ENCODE measurements around the gene PBRM1. TPM values are rescaled to one million over a fixed set of nuclear protein-coding genes. Genes with fewer than 3 reads are reported as not detected.

Gene PBRM1
- total RNA-seq, 2 experiments from 2014 or later: 83.2 to 91.8 TPM

- ChIA-PET CTCF (interaction anchor here (0.8 to 1.4 kb wide), 4 partner anchors 9 to 285 kb away, joined by 3 read pairs; partner anchors contain the start of genes GLT8D1 and SPCS1), POLR2A (no interaction called here)
- ATAC-seq: peak; percentile 4
- Mint-ChIP-seq H3K9me3 (ENCODE audit: insufficient read depth) (no peaks in the 10 kb centered on the region), H3K27me3 (ENCODE audit: low read depth) (no peaks in the 10 kb centered on the region), H3K27ac (peak overlapping the region; percentile 27), H3K4me1 (ENCODE audit: low read depth) (peaks cover 14% of the 10 kb centered on the region), H3K36me3 (ENCODE audit: low read depth) (peaks cover 59% of the 10 kb centered on the region), H3K4me3 (no peak overlapping the region)
- no peak for DNase-seq
These were observed 11.3 kb upstream of the PBRM1 start for GRCh38 chr3:52696830-52697631.

GRCh38 chr3:52695798-52696671 is 10.3 kb upstream of the PBRM1 start:
- POLR2A ChIA-PET: no interaction called here
- Mint-ChIP-seq H3K4me1 (ENCODE audit: low read depth) (peaks cover 17% of the 10 kb centered on the region), H3K4me3 (no peak overlapping the region), H3K36me3 (ENCODE audit: low read depth) (peaks cover 63% of the 10 kb centered on the region), H3K9me3 (ENCODE audit: insufficient read depth) (no peaks in the 10 kb centered on the region), H3K27me3 (ENCODE audit: low read depth) (no peaks in the 10 kb centered on the region), H3K27ac (no peak overlapping the region)
- no peak for ATAC-seq
- CTCF ChIA-PET: interaction anchor here (0.8 to 1.0 kb wide), 3 partner anchors 9 to 284 kb away, joined by 3 read pairs; partner anchors contain the start of gene PBRM1
- DNase-seq: no peak

DNA sequence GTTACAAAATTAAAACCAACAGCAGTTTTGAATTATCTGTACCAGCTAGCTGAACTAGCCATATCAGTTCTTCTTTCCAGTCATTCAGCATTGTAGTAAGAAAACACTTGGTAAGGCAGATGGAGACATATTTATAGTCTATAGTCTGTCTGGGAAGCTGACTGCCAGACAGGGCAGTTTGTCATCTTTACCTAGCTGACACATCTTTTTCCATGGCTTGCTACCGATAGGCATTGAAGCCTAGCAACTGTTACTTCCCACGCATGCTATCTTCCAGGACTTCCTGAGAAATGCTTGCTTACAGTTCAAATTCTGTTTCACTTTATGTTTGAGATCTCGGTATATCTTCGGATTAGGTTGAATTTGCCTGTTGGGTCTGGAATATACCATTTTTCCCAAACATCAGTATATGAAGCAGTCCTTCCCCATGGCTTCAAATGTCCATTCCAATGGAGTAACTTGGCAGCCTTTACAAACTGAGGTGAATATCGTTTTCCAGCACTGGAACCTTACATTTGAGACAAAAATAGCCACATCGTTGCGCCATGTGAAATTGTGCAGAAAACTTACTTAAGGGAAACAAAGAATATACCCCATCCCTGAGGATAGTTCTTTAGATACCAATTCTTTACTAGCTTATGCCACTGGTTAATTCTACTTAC is 8.9 kb upstream of the PBRM1 start:
- Mint-ChIP-seq H3K4me3 (no peak overlapping the region), H3K4me1 (ENCODE audit: low read depth) (peaks cover 24% of the 10 kb centered on the region), H3K27ac (no peak overlapping the region), H3K36me3 (ENCODE audit: low read depth) (peaks cover 70% of the 10 kb centered on the region), H3K27me3 (ENCODE audit: low read depth) (no peaks in the 10 kb centered on the region), H3K9me3 (ENCODE audit: insufficient read depth) (no peaks in the 10 kb centered on the region)
- no peak for ATAC-seq
- ChIA-PET CTCF (interaction anchor here (0.6 kb wide), 1 partner anchor 13 kb away, joined by 3 read pairs; no protein-coding TSS in a partner anchor), POLR2A (no interaction called here)
- DNase-seq: no peak

DNA sequence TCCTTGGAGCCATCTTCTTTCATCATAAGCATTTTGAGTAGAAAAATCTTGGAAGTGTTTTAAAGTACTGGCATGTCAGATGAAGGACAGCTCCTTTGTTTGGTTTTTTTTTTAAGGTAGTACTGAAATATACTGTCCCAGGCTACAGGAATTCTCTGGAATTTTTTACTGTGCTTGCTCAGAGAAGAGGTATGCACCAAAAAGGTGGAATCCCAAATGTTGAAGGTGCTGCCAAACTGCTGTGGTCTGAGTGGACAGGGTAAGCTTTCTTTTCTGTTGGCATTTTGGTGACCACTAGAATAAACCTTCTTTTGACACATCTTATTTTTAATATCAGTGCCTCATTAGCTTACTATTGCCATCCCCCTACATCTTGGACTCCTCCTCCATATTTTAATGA is 7.4 kb upstream of the PBRM1 start:
- DNase-seq: no peak
- Mint-ChIP-seq H3K4me1 (ENCODE audit: low read depth) (peaks cover 39% of the 10 kb centered on the region), H3K36me3 (ENCODE audit: low read depth) (peaks cover 81% of the 10 kb centered on the region), H3K27ac (peak overlapping the region; percentile 53), H3K27me3 (ENCODE audit: low read depth) (no peaks in the 10 kb centered on the region), H3K4me3 (no peak overlapping the region), H3K9me3 (ENCODE audit: insufficient read depth) (no peaks in the 10 kb centered on the region)
- ChIA-PET CTCF (interaction anchor here (0.7 to 0.9 kb wide), 2 partner anchors 61 to 191 kb away, joined by 3 read pairs; no protein-coding TSS in a partner anchor), POLR2A (interaction anchor here (0.5 to 1.8 kb wide), 2 partner anchors 13 to 350 kb away, joined by 5 to 10 read pairs; partner anchors contain the start of genes GLT8D1 and SPCS1)
- no peak for ATAC-seq

DNA sequence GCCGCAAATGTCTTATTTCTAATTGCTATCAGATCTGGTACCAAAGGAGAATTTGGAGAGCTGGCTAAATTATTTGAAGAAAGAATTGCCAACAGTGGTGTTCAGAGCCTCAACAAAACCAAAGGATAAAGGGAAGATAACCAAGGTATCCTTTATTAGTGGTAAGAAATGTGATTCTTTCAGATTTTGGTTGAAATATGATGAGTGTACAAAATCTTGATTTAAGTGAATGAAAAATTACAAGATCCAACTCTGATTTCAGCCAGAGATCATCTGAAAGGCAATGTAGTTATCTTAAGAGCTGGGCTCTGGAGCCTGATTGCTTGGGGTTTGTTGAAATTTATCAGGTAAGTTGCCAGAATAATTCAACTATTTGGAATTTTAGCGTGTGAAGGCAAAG is 4.8 kb upstream of the PBRM1 start:
- Mint-ChIP-seq H3K27me3 (ENCODE audit: low read depth) (no peaks in the 10 kb centered on the region), H3K9me3 (ENCODE audit: insufficient read depth) (no peaks in the 10 kb centered on the region), H3K4me3 (no peak overlapping the region), H3K4me1 (ENCODE audit: low read depth) (peaks cover 51% of the 10 kb centered on the region), H3K27ac (peak overlapping the region; percentile 1), H3K36me3 (ENCODE audit: low read depth) (peaks cover 88% of the 10 kb centered on the region)
- ATAC-seq: no peak
- no peak for DNase-seq
- CTCF ChIA-PET: no interaction called here
- POLR2A ChIA-PET: interaction anchor here (0.6 kb wide), 1 partner anchor 61 kb away, joined by 3 read pairs; no protein-coding TSS in a partner anchor

DNA sequence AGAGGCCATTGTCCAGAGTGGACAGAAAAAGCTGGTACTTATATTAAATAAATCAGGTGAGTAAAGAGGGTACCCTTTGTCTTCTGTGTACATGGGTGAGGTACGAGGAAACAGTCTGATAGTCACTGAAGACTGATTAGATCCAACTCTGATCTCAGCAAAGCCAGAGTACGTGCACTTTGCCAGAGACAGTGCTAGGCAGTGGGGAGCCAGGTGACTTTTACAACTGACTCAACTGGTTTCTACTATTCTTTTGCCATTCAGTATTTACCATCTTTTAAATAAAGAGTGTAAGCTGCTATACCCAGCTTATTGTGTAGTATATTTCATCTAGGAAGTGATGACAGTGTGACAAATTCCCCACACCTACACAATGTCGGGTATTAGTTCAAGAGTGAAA is 3.4 kb upstream of the PBRM1 start:
- ChIA-PET CTCF (no interaction called here), POLR2A (no interaction called here)
- H3K4me3 Mint-ChIP-seq: no peak overlapping the region
- peaks cover 74% of the 10 kb centered on the region for H3K36me3 Mint-ChIP-seq (ENCODE audit: low read depth)
- no peak overlapping the region for H3K27ac Mint-ChIP-seq
- ATAC-seq (no peak), DNase-seq (no peak)
- no peaks in the 10 kb centered on the region for H3K27me3 Mint-ChIP-seq (ENCODE audit: low read depth)
- H3K9me3 Mint-ChIP-seq (ENCODE audit: insufficient read depth): no peaks in the 10 kb centered on the region
- H3K4me1 Mint-ChIP-seq (ENCODE audit: low read depth): peaks cover 56% of the 10 kb centered on the region

DNA sequence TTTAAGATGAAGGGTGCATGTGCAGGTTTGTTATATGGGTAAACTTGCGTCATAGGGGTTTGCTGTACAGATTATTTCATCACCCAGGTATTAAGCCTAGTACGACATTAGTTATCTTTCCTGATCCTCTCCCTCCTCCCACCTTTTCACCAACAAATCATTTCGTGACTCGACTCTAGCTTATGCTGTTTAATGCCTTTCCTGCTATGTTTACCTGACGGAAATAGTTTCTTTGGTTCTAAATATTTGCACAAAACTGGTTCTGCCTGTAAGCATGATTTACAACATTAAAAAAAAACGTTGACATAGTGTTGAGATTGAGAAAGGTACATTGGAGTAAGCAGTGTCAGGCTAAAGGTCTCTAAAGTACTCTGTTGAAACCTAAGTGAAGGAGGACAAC is 2.6 kb upstream of the PBRM1 start:
- ATAC-seq (no peak), DNase-seq (no peak)
- ChIA-PET POLR2A (interaction anchor here (0.6 to 0.8 kb wide), 2 partner anchors 19 to 134 kb away, joined by 3 to 5 read pairs; no protein-coding TSS in a partner anchor), CTCF (no interaction called here)
- H3K36me3 Mint-ChIP-seq (ENCODE audit: low read depth): peaks cover 65% of the 10 kb centered on the region
- H3K4me3 Mint-ChIP-seq: peak overlapping the region; percentile 13
- no peak overlapping the region for H3K27ac Mint-ChIP-seq
- H3K27me3 Mint-ChIP-seq (ENCODE audit: low read depth): no peaks in the 10 kb centered on the region
- no peaks in the 10 kb centered on the region for H3K9me3 Mint-ChIP-seq (ENCODE audit: insufficient read depth)
- H3K4me1 Mint-ChIP-seq (ENCODE audit: low read depth): peaks cover 58% of the 10 kb centered on the region

DNA sequence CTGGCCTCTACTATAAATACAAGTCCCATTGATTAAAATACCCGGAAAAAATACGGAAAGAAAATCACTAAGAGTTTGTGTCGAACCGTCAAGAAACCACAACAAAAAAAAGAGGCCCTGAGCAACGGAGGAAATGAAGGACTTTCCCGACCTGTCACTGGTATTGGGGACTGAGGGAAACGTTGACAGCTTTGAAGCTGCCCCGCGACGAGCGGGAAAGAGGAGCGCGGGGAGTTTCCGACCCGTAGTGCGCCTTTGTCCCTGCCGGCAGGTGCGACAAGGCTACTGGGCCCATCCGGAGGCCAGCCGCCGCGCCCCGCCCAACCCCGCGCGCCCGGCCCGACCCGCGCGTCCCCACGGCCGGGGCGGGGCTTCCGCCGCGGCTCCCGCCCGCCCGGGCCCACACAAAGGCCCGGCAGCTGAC is 416 bp downstream of the PBRM1 start:
- H3K36me3 Mint-ChIP-seq (ENCODE audit: low read depth): peaks cover 59% of the 10 kb centered on the region
- no peaks in the 10 kb centered on the region for H3K9me3 Mint-ChIP-seq (ENCODE audit: insufficient read depth)
- POLR2A ChIA-PET: interaction anchor here (0.7 to 3.6 kb wide), 6 partner anchors 15 to 148 kb away, joined by 3 to 25 read pairs (median 4); partner anchors contain the start of genes GLT8D1 and SPCS1
- peak overlapping the region; percentile 91 for H3K4me3 Mint-ChIP-seq
- CTCF ChIA-PET: interaction anchor here (1.0 to 1.1 kb wide), 2 partner anchors 11 to 17 kb away, joined by 3 read pairs; no protein-coding TSS in a partner anchor
- peaks cover 62% of the 10 kb centered on the region for H3K4me1 Mint-ChIP-seq (ENCODE audit: low read depth)
- ATAC-seq (peak; percentile 83), DNase-seq (peak; percentile 82)
- H3K27me3 Mint-ChIP-seq (ENCODE audit: low read depth): no peaks in the 10 kb centered on the region
- peak overlapping the region; percentile 92 for H3K27ac Mint-ChIP-seq

DNA sequence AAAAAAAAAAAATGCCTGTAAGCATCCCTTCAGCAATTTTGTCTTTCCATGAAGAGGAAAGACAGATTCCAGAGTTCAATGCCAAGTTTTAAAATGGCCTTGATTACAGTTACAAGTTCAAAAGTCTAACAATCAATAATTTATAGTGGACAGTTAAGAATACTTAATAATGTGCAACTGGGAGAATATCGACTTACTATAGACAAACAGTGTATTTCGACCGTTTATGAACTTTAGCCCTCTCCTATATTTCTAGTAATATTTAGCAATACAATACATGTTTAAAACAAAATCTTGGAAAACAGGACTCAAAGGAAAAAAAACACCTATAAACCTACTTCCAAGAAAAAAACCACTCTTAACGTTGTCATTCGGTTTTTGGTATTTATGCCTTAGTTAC is 1.5 kb downstream of the PBRM1 start:
- POLR2A ChIA-PET: interaction anchor here (1.0 to 3.6 kb wide), 3 partner anchors 22 to 36 kb away, joined by 3 to 25 read pairs (median 5); partner anchors contain the start of genes GLT8D1 and SPCS1
- Mint-ChIP-seq H3K9me3 (ENCODE audit: insufficient read depth) (no peaks in the 10 kb centered on the region), H3K36me3 (ENCODE audit: low read depth) (peaks cover 59% of the 10 kb centered on the region), H3K4me1 (ENCODE audit: low read depth) (peaks cover 56% of the 10 kb centered on the region), H3K27me3 (ENCODE audit: low read depth) (no peaks in the 10 kb centered on the region), H3K4me3 (peak overlapping the region; percentile 91), H3K27ac (no peak overlapping the region)
- DNase-seq (no peak), ATAC-seq (no peak)
- CTCF ChIA-PET: interaction anchor here (1.1 kb wide), 1 partner anchor 18 kb away, joined by 3 read pairs; no protein-coding TSS in a partner anchor

GRCh38 chr3:52683611-52684010 is 2.1 kb downstream of the PBRM1 start:
- CTCF ChIA-PET: no interaction called here
- H3K4me3 Mint-ChIP-seq: peak overlapping the region; percentile 25
- DNase-seq: no peak

GRCh38 chr3:52682016-52682415 is 3.7 kb downstream of the PBRM1 start:
- peaks cover 55% of the 10 kb centered on the region for H3K36me3 Mint-ChIP-seq (ENCODE audit: low read depth)
- peak overlapping the region; percentile 5 for H3K27ac Mint-ChIP-seq
- H3K9me3 Mint-ChIP-seq (ENCODE audit: insufficient read depth): no peaks in the 10 kb centered on the region
- POLR2A ChIA-PET: no interaction called here
- H3K27me3 Mint-ChIP-seq (ENCODE audit: low read depth): no peaks in the 10 kb centered on the region
- DNase-seq (no peak), ATAC-seq (no peak)
- H3K4me3 Mint-ChIP-seq: no peak overlapping the region
- CTCF ChIA-PET: no interaction called here
- H3K4me1 Mint-ChIP-seq (ENCODE audit: low read depth): peaks cover 35% of the 10 kb centered on the region

More at GRCh38 chr3:52683611-52684010, 2.1 kb downstream of the PBRM1 start:
- H3K4me1 Mint-ChIP-seq (ENCODE audit: low read depth): peaks cover 50% of the 10 kb centered on the region
- no peaks in the 10 kb centered on the region for H3K27me3 Mint-ChIP-seq (ENCODE audit: low read depth)
- peaks cover 60% of the 10 kb centered on the region for H3K36me3 Mint-ChIP-seq (ENCODE audit: low read depth)
- H3K9me3 Mint-ChIP-seq (ENCODE audit: insufficient read depth): no peaks in the 10 kb centered on the region
- POLR2A ChIA-PET: interaction anchor here (3.6 kb wide), 1 partner anchor 23 kb away, joined by 25 read pairs; the partner anchor contains the start of genes GLT8D1 and SPCS1
- no peak overlapping the region for H3K27ac Mint-ChIP-seq
- no peak for ATAC-seq
